Right lobe of liver (tissue), 6 donors: ENCODE results near the gene ZNF282. TPM values are rescaled to one million over a fixed set of nuclear protein-coding genes. Genes with fewer than 3 reads are reported as not detected.

Experiments
- ATAC-seq, 4 donors: fragments of 200-7000 bp; cut with Tn5 transposase; one replicate each; pipeline ENCODE4 v1.9.1; 2020; ENCODE audit warnings: mild to moderate bottlenecking in 4 of 4, moderate library complexity in 4 of 4
- DNase-seq, 3 donors: peaks; one replicate each; pipeline ENCODE4 v3.0.0-alpha.2; 2020
- H3K27ac ChIP-seq, 3 donors: fragments of 200-600 bp; one replicate each; pipeline ENCODE4 v1.8.0; 2022
- H3K27me3 ChIP-seq, 2 donors: fragments of 200-600 bp; one replicate each; pipeline ENCODE4 v1.8.0; 2022
- H3K36me3 ChIP-seq, 4 donors: fragments of 200-600 bp; sonication (generic) in 1 of 4; one replicate each; pipeline versions ENCODE4 v1.5.1 to v1.8.0; 2017 to 2022; ENCODE audit warnings: control low read depth in 1 of 4
- H3K4me1 ChIP-seq, 4 donors: fragments of 200-600 bp; sonication (generic) in 1 of 4; one replicate each; pipeline versions ENCODE4 v1.5.1 to v1.8.0; 2017 to 2022; ENCODE audit warnings: control low read depth in 1 of 4
- H3K4me3 ChIP-seq, 3 donors: fragments of 200-600 bp; one replicate each; pipeline ENCODE4 v1.8.0; 2022
- H3K9me3 ChIP-seq, 4 donors: fragments of 200-600 bp; sonication (generic) in 1 of 4; one replicate each; pipeline versions ENCODE4 v1.5.1 to v1.8.0; 2017 to 2022; ENCODE audit warnings: control low read depth in 1 of 4
- POLR2A ChIP-seq: fragments of 450-650 bp; IDR thresholded peaks from one replicate; pipeline ENCODE4 v1.6.1; 2017; ENCODE audit warnings: antibody characterized with exemption, mild to moderate bottlenecking
- WGBS: methylation state at CpG from one replicate; pipeline ENCODE4 v1.1.6; 2018; ENCODE audit warnings: low coverage, low lambda C conversion rate; ENCODE audit not compliant: insufficient coverage; ENCODE audit errors: missing lambda C conversion rate; 5-methylcytosine and 5-hydroxymethylcytosine counted together
- intact Hi-C, 2 donors: fragments of 100-400 bp; cut with DNase I; formaldehyde crosslinking; loops; one replicate each; pipeline versions ENCODE4 v1.11.2 to v1.14.1; 2022
- total RNA-seq, 6 experiments: library from RNA; depleted of rRNA in 2 of 6; stranded (reverse); fragments of >200 nt in 2 of 6; fragmentation: NEBNext Ultra II Directional in 3 of 6; extraction: Animal tissue kit (Norgen Biotek cat#: 25700) in 3 of 6; gene quantifications; one replicate each; pipeline versions ENCODE4 v1.1.0 to v1.2.4, GENCODE V29; 2016 to 2023
- TF ChIP-seq, protein P1 (sequence below), 4 donors: fragments of 200-600 bp in 3 of 4; fragments of 450-650 bp in 1 of 4; IDR thresholded peaks; one replicate each; pipeline versions ENCODE4 v1.5.1 to v1.8.0; 2016 to 2022; ENCODE audit warnings: antibody characterized with exemption in 4 of 4, mild to moderate bottlenecking in 2 of 4
- donor health status: DM: no; HTN: yes; CAD: no.
- donor health status: DM: no; HTN: no; CAD: no.
- donor health status: DM: no; HTN: no; CAD: no.
- donor health status: DM: no; HTN: yes; CAD: no.
- donor health status: DM: no; HTN: yes; CAD: no.

ZNF282 gene
- total RNA-seq, 6 experiments from 2014 or later = 7.1 to 13.2 (median 10.0) TPM

DNA sequence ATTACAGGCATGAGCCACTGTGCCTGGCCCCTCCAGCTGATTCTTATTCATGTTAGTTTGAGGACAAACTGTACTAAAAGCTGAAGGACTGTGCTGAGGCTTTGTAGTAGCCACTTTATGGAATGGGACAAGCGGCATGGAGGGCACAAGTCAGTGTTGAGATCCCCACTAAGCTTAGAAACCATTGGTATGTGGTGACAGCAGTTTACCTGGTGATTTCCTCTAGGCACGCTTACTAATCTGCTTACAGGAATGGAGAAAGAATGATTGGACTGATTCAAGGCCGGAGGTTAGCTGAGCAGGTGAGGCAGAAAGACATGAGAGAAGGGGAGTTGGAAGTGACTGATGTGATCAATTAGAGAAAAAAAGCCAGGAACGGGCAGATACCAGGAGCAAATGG lies 44.4 kb upstream of the ZNF282 start:
- no peak overlapping the region for H3K4me3 ChIP-seq
- no peaks in the 10 kb centered on the region for H3K9me3 ChIP-seq
- peaks cover 0 to 17% (median 0%) of the 10 kb centered on the region in 4 donors for H3K4me1 ChIP-seq
- TF ChIP-seq POLR2A = no peak
- TF ChIP-seq, protein P1, sequence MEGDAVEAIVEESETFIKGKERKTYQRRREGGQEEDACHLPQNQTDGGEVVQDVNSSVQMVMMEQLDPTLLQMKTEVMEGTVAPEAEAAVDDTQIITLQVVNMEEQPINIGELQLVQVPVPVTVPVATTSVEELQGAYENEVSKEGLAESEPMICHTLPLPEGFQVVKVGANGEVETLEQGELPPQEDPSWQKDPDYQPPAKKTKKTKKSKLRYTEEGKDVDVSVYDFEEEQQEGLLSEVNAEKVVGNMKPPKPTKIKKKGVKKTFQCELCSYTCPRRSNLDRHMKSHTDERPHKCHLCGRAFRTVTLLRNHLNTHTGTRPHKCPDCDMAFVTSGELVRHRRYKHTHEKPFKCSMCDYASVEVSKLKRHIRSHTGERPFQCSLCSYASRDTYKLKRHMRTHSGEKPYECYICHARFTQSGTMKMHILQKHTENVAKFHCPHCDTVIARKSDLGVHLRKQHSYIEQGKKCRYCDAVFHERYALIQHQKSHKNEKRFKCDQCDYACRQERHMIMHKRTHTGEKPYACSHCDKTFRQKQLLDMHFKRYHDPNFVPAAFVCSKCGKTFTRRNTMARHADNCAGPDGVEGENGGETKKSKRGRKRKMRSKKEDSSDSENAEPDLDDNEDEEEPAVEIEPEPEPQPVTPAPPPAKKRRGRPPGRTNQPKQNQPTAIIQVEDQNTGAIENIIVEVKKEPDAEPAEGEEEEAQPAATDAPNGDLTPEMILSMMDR (IDR thresholded peaks at IDR 0.05) = no peak
- H3K27me3 ChIP-seq = no peaks in the 10 kb centered on the region
- H3K36me3 ChIP-seq = peaks cover 0 to 18% (median 5%) of the 10 kb centered on the region in 4 donors
- intact Hi-C loops = no loop called here
- WGBS = 84% methylated on average over 4 of the region's 4 CpGs
- H3K27ac ChIP-seq = no peak overlapping the region
- ATAC-seq (no peak), DNase-seq (no peak)

DNA sequence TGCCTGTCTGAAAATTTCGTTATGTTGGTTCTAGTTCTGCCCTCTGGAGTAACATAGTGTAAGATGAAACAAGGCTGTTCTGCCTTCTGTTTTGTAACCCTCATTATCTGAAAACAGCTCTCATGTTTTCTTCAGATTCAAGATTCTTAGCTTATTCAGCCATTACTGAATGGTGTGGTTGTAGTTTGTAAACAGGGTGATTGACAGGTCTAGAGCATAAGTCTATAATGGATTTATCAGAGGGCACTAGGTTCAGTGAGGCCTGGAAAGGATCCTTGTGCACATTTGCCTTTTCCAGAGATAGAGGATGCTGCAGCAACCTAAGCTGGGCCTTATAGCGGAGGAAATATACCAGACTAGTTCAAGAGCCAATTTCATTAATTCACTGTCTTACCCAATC lies 42.0 kb upstream of the ZNF282 start:
- WGBS = 79% methylated on average over 2 of the region's 2 CpGs
- TF ChIP-seq POLR2A = no peak
- TF ChIP-seq, protein P1 (IDR thresholded peaks at IDR 0.05) = no peak

DNA sequence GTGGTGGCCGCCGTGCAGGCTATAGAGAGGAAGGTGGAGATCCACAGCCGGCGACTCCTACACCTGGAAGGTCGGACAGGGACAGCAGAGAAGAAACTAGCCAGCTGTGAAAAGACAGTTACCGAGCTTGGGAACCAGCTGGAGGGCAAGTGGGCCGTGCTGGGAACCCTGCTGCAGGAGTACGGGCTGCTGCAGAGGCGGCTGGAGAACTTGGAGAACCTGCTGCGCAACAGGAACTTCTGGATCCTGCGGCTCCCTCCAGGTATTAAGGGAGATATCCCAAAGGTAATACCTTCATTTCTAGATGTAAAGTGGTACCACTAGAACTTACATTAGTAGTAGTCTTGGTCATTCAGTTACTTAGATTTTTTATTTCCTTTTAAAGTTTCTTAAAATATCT lies 41.3 kb upstream of the ZNF282 start:
- TF ChIP-seq, protein P1 (IDR thresholded peaks at IDR 0.05) = no peak
- TF ChIP-seq POLR2A = no peak
- ATAC-seq = no peak
- H3K4me1 ChIP-seq = peaks cover 0 to 5% (median 0%) of the 10 kb centered on the region in 4 donors
- H3K4me3 ChIP-seq = no peak overlapping the region
- no peaks in the 10 kb centered on the region for H3K27me3 ChIP-seq
- no peaks in the 10 kb centered on the region for H3K9me3 ChIP-seq
- whole genome bisulfite sequencing = 91% methylated on average over 10 of the region's 11 CpGs
- DNase-seq = no peak
- intact Hi-C loops = no loop called here
- H3K36me3 ChIP-seq = peaks cover 0 to 21% (median 8%) of the 10 kb centered on the region in 4 donors
- no peak overlapping the region for H3K27ac ChIP-seq

More for the DNA sequence above, 42.0 kb upstream of the ZNF282 start:
- peaks cover 0 to 13% (median 0%) of the 10 kb centered on the region in 4 donors for H3K4me1 ChIP-seq
- H3K27me3 ChIP-seq = no peaks in the 10 kb centered on the region
- no peaks in the 10 kb centered on the region for H3K9me3 ChIP-seq
- intact Hi-C loops = no loop called here
- peaks cover 0 to 21% (median 8%) of the 10 kb centered on the region in 4 donors for H3K36me3 ChIP-seq
- no peak overlapping the region for H3K27ac ChIP-seq
- DNase-seq = no peak
- H3K4me3 ChIP-seq = no peak overlapping the region
- no peak for ATAC-seq

DNA sequence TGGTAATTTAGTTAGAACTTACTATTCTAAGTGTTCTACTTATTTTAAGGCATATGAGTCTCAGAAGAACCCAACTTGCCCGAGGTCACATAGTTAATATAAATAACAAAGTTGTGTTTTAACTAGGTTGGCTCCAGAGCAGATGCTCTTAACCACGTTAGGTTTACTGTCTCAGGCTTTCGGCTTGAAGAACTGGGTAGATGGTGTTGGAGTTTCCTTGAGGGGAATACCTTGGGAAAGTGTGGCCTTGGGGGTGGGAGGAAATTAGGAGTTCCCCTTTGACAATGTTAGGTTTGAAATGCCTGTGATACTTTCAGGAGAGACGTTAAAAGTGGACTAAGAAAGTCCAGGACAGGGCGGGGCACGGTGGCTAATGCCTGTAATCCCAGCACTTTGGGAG lies 38.4 kb upstream of the ZNF282 start:
- ATAC-seq (no peak), DNase-seq (no peak)
- Histone ChIP-seq H3K36me3 (peaks cover 0 to 21% (median 8%) of the 10 kb centered on the region in 4 donors), H3K4me3 (no peak overlapping the region), H3K27me3 (no peaks in the 10 kb centered on the region), H3K27ac (no peak overlapping the region), H3K4me1 (no peaks in the 10 kb centered on the region), H3K9me3 (no peaks in the 10 kb centered on the region)
- TF ChIP-seq POLR2A = no peak
- TF ChIP-seq, protein P1 (IDR thresholded peaks at IDR 0.05) = no peak
- intact Hi-C loops = no loop called here
- WGBS = 91% methylated on average over 4 of the region's 6 CpGs
